Choroid plexus epithelial cell (primary cell): ENCODE data around the gene TWNK.
A peak's percentile ranks its signal among the peaks of the same experiment; 100 is the strongest.

ENCODE experiments used
- DNase-seq: peaks from one replicate; pipeline ENCODE4 v3.0.0-alpha.2; 2010; ENCODE audit warnings: low read depth
- H3K4me3 ChIP-seq: 2 replicates; pipeline ENCODE4 v1.5.1; 2011; ENCODE audit warnings: low read depth, mild to moderate bottlenecking, control low read depth, low read length, moderate library complexity
- CTCF ChIP-seq: conservative IDR thresholded peaks from 2 replicates; pipeline ENCODE4 v1.5.1; 2011; ENCODE audit warnings: low read depth, mild to moderate bottlenecking, control low read depth, inconsistent platforms, low read length, moderate library complexity

Gene TWNK

GRCh38 chr10:101016814-101017213 lies 29.5 kb downstream of the TWNK start:
- TF ChIP-seq CTCF, result no peak
- no peak for DNase-seq
- no peak overlapping the region for H3K4me3 ChIP-seq

GRCh38 chr10:101018118-101018599 lies 30.8 kb downstream of the TWNK start:
- peak; percentile 85 for DNase-seq
- H3K4me3 ChIP-seq, result no peak overlapping the region
- TF ChIP-seq CTCF, result no peak

- TF ChIP-seq CTCF, result peak; percentile 81
- peak overlapping the region; percentile 22 for H3K4me3 ChIP-seq
- peak; percentile 93 for DNase-seq
Observed at GRCh38 chr10:101018600-101019439, 31.5 kb downstream of the TWNK start.

DNA sequence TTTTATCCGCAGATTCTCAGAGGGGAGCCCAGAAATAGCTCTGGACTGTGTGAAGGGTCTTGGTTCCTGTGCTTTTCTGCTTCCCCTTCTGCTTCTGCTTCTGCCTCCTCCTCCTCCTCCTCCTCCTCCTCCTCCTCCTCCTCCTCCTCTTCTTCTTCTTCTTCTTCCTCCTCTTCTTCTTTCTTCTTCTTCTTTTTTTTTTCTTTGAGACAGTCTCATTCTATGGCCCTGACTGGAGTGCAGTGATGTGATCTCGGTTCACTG lies 32.0 kb downstream of the TWNK start:
- no peak for TF ChIP-seq CTCF
- no peak overlapping the region for H3K4me3 ChIP-seq
- no peak for DNase-seq

DNA sequence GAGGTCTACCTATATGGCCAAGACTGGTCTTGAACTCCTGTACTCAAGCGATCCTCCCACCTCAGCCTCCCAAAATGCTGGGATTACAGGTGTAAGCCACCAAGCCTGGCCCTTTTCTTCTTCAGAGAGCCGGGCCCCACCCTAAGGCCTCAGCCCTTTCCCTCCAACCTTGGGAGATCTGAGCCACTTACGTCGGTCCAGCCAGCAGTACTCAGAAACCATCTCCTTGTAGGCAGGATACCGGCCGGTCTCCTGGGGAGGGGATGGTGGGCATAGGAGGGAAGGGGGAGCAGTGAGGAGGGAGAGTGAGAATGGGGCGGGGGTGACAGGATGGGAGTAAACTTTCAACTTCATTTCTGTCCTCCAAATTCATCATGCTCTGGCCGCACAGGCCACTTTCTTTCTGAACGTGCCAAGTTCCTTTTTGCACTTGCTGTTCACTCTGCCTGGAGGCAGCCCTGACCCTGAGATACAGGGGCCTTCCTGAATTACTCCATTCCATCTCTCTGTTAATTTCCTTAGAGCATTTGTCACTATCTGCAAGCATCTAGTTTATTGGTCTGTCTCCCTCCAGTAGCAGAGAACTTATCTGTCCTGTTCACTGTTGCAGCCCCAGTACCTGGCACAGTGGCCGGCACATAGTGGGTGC lies 33.2 kb downstream of the TWNK start:
- H3K4me3 ChIP-seq, result no peak overlapping the region
- no peak for DNase-seq
- no peak for TF ChIP-seq CTCF

DNA sequence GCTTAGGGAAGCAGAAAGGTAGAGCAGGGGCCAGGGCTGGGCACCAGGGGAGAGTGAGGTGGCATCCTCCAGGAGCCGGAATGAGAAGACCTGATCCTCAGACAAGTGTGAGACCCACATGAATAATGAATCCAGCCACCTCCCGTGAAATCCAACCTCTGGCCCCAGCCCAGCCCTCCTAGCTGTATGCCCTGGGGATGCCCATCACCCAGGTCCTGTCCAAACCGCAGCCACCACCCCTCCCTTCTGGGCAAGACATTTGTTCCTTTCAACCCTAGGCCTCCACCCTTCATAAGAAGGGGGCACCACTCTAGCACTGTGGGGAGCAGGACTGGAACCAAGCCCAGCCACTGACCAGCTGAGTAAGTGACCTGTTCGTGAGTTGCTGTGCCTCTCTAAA lies 33.9 kb downstream of the TWNK start:
- no peak overlapping the region for H3K4me3 ChIP-seq
- TF ChIP-seq CTCF, result no peak
- no peak for DNase-seq
